ENCODE data around the gene HDX.

HDX gene, protein sequence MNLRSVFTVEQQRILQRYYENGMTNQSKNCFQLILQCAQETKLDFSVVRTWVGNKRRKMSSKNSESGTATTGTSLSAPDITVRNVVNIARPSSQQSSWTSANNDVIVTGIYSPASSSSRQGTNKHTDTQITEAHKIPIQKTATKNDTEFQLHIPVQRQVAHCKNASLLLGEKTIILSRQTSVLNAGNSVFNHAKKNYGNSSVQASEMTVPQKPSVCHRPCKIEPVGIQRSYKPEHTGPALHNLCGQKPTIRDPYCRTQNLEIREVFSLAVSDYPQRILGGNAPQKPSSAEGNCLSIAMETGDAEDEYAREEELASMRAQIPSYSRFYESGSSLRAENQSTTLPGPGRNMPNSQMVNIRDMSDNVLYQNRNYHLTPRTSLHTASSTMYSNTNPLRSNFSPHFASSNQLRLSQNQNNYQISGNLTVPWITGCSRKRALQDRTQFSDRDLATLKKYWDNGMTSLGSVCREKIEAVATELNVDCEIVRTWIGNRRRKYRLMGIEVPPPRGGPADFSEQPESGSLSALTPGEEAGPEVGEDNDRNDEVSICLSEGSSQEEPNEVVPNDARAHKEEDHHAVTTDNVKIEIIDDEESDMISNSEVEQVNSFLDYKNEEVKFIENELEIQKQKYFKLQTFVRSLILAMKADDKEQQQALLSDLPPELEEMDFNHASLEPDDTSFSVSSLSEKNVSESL

DNA sequence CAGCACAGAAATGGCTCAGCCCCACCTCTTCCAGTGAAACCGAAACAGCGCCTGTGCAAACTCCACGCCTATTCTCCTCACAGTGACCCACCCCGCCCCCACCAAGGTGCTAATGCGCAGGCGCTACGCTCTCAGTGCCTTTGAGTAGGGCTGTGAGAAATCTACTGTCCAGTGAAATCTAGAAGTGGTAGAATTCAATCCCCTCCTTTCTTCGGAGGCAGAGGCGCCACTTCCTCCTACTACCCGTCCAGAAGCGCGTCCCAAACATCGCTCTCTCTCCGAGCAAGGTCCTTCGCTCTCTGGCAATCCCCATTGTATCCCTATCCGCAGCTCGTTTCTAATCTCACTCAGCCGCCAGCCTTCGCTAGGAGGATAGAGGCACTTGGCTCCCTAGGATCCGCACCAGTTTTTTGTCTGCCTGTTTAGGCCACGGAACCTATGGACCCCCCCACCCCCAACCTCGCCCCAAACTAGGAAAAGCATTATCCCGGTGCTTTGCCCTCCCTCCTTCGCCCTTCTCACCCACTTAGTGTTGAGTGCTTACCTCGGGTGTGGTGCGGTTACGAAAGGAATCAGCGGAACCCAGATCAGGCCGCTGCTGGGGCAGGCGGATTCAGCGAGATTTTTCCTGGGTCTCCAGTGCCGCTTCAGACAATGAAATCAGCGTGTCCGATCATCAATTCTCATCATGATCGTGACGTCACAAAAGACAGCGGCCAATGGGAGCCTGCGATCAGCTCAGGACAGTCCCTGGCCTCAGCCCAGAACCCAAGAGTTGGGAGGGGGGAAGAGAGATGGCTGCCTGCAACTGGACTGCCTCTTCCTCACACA is at the start of gene HDX:
TSS of gene HDX (minus strand) at position 656 of the 831 bp plus-strand sequence. CDS start 27,056 bp downstream, outside the sequence.
- TF ChIP-seq GATA3 (IDR thresholded peaks at IDR 0.05; ENCODE audit: low read depth, low read length) (no peak), GATA2 (IDR thresholded peaks at IDR 0.05; ENCODE audit: low read depth, low read length) (peak; percentile 20; the same call in 1 of the 2 replicates)

DNA sequence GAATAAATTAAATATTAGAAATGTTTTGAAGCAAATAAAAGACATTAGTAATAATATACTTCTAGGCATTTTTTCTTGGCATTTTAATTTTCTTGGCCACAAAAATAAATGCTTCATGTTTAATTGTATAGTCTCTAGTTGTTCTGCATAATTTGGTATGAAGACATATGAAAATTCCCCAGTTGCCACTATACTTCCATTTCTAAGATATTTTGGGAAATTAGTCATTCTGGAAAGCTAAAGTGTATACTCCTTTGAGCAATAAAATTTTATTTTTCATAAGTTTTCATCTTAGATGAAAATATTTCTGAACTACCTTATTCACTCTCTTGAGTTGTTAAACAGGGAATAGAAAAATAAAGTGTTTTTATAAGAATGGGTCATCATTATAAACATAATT is 13.8 kb downstream of the HDX start:
- no peak for TF ChIP-seq GATA3 (IDR thresholded peaks at IDR 0.05; ENCODE audit: low read depth, low read length)
- TF ChIP-seq GATA2 (IDR thresholded peaks at IDR 0.05; ENCODE audit: low read depth, low read length), result no peak

DNA sequence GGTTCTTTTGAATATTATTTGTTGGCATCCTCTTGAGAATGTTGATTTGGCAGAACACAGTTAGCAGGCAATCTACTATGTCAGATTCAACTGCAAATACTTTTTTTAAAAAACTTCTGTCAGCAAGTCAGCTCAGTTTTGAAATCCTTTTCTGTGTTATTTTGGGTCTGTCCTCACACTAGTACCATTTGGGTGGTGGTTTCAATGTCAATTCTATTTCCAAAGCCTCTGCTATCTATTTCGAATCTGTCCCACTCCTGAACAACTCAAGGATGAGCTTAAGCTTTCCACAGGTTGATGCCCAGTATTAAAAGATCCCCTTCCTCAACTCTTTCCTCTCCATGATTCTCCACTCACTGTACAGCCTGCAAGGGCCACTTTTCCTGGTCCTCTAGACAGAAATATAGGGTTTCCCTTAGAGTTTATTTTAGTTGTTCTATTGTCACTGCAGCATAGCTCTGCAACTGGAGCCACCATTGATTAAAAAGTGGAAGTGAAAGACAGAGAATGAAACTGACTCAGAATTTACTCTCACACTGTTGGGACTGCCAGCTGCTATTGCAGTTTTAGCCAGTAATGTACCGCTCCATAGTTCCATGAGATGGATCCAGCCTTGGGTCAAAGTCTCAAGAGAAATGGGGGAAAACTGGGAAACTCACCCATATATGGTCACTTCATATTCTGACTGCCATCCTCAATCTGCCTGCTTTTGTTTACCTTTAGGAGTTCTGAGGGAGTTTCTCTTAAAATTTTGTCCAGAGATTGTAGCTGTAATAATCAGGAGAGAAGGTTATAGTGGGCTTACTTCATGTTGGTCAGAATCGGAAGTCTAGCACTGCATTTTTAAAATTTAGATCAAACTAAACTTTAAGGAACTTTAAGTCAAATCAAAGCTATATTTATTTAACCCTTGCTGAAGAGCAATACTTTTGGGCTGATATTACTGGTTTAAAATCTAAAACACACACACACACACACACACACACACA is 14.6 kb downstream of the HDX start:
- TF ChIP-seq GATA2 (IDR thresholded peaks at IDR 0.05; ENCODE audit: low read depth, low read length) (no peak), GATA3 (IDR thresholded peaks at IDR 0.05; ENCODE audit: low read depth, low read length) (no peak)

DNA sequence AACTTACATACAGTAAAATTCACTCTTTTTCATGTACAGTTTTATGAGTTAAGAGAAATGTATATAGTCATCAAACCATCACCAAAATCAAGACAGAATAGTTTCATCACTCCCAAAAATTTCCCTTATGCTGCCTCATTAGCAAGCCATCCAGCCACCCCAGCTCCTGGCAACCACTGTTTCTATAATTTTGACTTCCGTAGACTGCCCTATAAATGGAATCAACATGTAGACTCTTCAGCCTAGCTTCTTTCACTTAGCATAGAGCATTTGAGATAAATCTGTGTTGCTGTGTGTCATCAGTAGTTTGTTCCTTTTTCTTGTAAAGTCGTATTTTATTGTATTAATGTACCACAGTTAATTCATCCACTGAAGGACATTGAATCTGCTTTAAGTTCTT is 23.2 kb downstream of the HDX start:
- TF ChIP-seq GATA2 (IDR thresholded peaks at IDR 0.05; ENCODE audit: low read depth, low read length), result no peak
- no peak for TF ChIP-seq GATA3 (IDR thresholded peaks at IDR 0.05; ENCODE audit: low read depth, low read length)

DNA sequence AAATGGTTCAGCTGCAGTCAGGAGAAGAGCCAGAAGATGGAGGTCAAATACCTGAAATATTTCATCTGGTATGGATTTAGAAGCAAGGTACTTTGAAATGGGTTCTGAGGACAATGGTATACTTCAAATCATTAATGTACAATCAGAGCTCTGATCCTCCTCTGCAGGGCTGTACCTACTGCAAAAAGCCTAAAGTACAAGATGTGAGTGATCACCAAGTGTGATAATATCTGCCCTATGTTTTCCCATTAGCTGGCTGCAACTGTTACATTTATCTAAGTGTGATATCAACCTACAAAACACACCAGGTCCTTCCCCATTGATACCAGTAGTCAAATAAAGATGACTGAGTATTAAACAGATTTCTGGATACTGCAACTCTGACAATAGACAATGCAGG is 25.1 kb downstream of the HDX start:
- TF ChIP-seq GATA3 (IDR thresholded peaks at IDR 0.05; ENCODE audit: low read depth, low read length) (peak; percentile 85), GATA2 (IDR thresholded peaks at IDR 0.05; ENCODE audit: low read depth, low read length) (peak; percentile 76)

DNA sequence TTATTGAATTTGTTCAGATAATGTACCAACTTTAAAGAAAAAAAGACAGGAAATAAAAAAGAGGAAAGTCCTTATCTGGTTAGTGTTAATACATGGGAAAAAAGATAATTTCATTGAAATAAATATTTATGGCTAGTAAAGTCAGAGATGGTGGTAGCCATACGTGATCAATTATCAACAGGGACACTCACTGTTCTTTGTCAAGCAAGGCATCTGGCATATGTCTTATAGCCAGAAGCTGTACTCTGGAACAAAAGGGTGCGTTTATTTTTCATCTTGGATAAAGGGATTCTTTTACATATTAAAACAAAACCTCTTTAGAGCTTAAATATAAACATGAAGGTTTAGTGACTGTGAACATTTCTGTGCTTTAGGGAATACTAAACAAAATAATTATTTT is 26.7 kb downstream of the HDX start:
- TF ChIP-seq GATA2 (IDR thresholded peaks at IDR 0.05; ENCODE audit: low read depth, low read length) (no peak), GATA3 (IDR thresholded peaks at IDR 0.05; ENCODE audit: low read depth, low read length) (0 out of 2 replicates have a peak, but pooled peaks have one; percentile 16)

DNA sequence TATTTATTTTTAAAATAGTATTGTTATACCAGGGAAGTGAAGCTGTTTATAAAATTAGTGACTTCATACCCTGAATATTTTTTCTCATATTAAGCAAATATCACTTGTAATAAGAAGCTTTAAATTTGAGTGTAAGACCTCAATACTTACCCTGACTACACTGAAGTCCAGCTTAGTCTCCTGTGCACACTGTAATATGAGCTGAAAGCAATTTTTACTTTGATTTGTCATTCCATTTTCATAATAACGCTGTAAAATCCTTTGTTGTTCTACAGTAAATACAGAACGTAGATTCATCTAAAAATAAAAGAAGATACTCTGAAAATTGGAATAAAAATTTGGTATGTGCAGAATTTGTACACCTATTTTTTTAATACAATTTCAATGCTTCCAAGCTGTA is 27.2 kb downstream of the HDX start:
- TF ChIP-seq GATA2 (IDR thresholded peaks at IDR 0.05; ENCODE audit: low read depth, low read length) (no peak), GATA3 (IDR thresholded peaks at IDR 0.05; ENCODE audit: low read depth, low read length) (no peak)

DNA sequence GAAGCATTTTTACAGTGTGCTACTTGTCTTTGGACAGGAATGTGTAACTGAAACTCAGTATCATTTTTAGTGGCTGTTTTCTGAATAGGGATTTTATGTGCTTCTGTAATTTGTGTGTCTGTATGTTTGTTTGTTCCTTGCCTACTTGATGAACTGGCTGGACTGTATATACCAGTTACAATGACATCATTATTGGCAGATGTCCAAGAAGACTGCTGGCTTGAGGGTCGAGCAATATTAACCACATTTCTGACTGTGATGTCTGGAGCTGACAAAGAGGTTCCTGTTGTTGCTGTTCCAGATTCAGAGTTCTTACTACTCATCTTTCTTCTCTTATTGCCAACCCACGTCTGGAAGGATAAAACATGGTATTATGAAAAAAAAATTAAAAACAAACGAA is 33.0 kb downstream of the HDX start:
- no peak for TF ChIP-seq GATA3 (IDR thresholded peaks at IDR 0.05; ENCODE audit: low read depth, low read length)
- no peak for TF ChIP-seq GATA2 (IDR thresholded peaks at IDR 0.05; ENCODE audit: low read depth, low read length)

DNA sequence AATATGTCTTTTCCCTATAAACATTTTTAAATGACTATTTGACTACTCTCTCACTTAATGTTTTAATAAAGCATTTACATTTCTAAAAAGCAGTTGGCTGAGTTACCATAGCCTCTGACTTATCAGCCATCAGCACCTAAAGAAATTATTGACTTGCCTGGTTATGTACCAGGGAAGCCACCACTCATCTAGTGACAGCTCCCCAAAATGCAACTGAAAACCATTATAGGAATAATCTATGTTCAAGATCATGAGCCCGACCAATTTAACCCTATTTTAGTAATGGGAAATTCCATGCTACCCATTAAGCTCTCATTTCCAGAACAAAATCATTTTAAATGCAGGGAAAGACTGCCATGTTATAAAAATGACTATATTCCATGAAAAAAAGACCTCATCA is 34.4 kb downstream of the HDX start:
- TF ChIP-seq GATA3 (IDR thresholded peaks at IDR 0.05; ENCODE audit: low read depth, low read length) (peak; percentile 53; the same call in 1 of the 2 replicates), GATA2 (IDR thresholded peaks at IDR 0.05; ENCODE audit: low read depth, low read length) (peak; percentile 63)

DNA sequence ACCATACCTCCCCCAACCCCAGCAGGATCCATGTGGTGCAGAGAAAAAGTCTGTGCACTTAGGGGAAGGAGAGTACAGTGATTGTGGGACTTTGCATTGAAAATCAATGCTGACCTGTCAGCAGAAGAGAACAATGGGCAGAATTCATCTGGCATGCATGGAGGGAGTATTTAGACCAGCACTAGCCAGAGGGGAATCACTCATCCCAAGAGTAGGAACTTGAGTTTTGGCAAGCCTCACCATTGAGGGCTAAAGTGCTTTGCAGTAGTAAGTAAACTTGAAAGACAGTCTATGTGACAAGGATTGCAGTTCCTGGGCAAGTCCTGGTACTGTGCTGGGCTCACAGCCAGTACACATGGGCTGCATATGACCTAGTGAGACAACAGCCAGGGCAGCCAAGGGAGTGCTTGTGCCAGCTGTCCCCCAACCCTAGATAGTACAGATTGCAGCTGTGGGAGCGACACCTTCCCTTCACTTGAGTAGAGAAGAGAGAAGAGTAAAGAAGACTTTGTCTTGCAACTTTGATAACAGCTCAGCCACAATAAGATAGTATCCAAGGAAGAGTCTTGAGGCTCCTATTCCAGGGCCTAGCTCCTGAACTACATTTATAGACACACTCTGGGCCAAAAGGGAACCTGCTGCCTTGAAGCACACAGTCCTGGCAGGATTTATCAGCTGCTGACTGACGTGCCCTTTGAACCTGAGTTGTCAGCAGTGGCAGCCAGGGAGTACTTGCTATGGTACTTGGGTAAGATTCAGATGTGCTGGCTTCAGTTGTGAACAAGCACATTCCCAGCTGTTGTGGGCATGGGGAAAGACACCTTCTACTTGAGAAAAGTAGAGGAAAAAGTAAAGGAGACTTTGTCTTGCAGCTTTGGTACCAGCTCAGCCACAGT is 48.7 kb downstream of the HDX start:
- TF ChIP-seq GATA2 (IDR thresholded peaks at IDR 0.05; ENCODE audit: low read depth, low read length) (no peak), GATA3 (IDR thresholded peaks at IDR 0.05; ENCODE audit: low read depth, low read length) (no peak)

DNA sequence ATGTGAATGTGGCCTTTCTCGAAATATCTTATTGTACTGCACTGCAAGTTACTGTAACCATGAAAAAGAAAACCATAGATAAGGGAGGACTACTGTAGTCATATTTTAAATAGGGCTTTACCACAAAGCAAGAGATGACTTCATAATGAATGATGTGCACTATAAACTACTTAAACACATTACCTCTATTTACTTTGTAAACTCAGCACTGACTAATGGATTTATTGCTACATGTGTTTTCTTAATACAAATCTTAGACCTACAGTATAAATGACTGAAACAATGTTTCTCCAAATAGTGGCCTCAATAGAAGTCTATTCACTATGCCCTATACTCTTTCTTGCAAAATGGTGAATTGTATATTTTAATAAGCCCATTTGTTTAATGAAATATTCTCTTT is 61.1 kb downstream of the HDX start:
- TF ChIP-seq GATA2 (IDR thresholded peaks at IDR 0.05; ENCODE audit: low read depth, low read length), result no peak
- TF ChIP-seq GATA3 (IDR thresholded peaks at IDR 0.05; ENCODE audit: low read depth, low read length), result no peak

DNA sequence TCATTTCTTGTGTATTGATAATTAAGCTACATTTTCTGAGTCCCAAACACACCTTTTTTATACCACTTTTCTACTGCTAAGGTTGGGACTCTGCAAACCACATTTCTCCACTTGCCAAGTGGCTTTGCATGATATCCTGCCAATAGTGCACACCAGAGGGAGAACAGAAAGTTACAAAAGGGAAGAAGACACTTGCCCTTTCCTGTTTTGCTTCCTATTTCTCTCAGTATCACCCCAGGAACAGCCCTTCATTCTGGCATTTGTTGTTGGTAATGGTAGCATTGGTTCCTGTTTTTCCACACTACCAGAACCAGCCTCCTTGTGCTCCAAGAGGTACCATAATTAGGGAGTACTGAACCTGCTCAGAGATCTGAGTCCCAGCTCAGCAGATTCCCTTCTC is 87.1 kb downstream of the HDX start:
- no peak for TF ChIP-seq GATA2 (IDR thresholded peaks at IDR 0.05; ENCODE audit: low read depth, low read length)
- no peak for TF ChIP-seq GATA3 (IDR thresholded peaks at IDR 0.05; ENCODE audit: low read depth, low read length)

All from SH-SY5Y (cell line).